KMS-11 (cell line): ENCODE results near the gene MTA1.

Experiments used
- H2AFZ ChIP-seq: fragments of 200-600 bp; sonication (generic); 2 replicates; pipeline ENCODE4 v1.6.1; 2016; ENCODE audit warnings: antibody characterized with exemption, mixed run types, low read depth
- H3K27ac ChIP-seq: fragments of 200-600 bp; sonication (generic); 2 replicates; pipeline ENCODE4 v1.6.1; 2016; ENCODE audit warnings: mild to moderate bottlenecking, mixed run types
- H3K27me3 ChIP-seq: fragments of 200-600 bp; sonication (generic); 2 replicates; pipeline ENCODE4 v1.6.1; 2017; ENCODE audit warnings: mild to moderate bottlenecking, low read depth, mixed run types, moderate library complexity; ENCODE audit not compliant: insufficient read depth
- H3K36me3 ChIP-seq: fragments of 200-600 bp; sonication (generic); 2 replicates; pipeline ENCODE4 v1.6.1; 2017; ENCODE audit warnings: mild to moderate bottlenecking, mixed run types; ENCODE audit not compliant: insufficient read depth
- H3K4me1 ChIP-seq: fragments of 200-600 bp; sonication (generic); 2 replicates; pipeline ENCODE4 v1.6.1; 2016; ENCODE audit warnings: mild to moderate bottlenecking, low read depth, mixed run types; ENCODE audit not compliant: poor library complexity, severe bottlenecking
- H3K4me2 ChIP-seq: fragments of 200-600 bp; sonication (generic); 2 replicates; pipeline ENCODE4 v1.7.0; 2016; ENCODE audit warnings: mild to moderate bottlenecking, mixed run types
- H3K4me3 ChIP-seq: fragments of 200-600 bp; sonication (generic); IDR thresholded peaks from 2 replicates; pipeline ENCODE4 v1.6.1; 2017; ENCODE audit warnings: low read depth, low read length, mixed read lengths; ENCODE audit not compliant: insufficient read depth
- H3K79me2 ChIP-seq: fragments of 200-600 bp; sonication (generic); 2 replicates; pipeline ENCODE4 v1.6.1; 2016; ENCODE audit warnings: low read depth, mixed run types; ENCODE audit not compliant: insufficient read depth
- H3K9ac ChIP-seq: fragments of 200-600 bp; sonication (generic); 2 replicates; pipeline ENCODE4 v1.6.1; 2016; ENCODE audit warnings: mild to moderate bottlenecking, mixed run types
- H4K20me1 ChIP-seq: fragments of 200-600 bp; sonication (generic); 2 replicates; pipeline ENCODE4 v1.6.1; 2016; ENCODE audit warnings: mild to moderate bottlenecking, mixed run types; ENCODE audit not compliant: insufficient read depth
- CTCF ChIP-seq: fragments of 200-600 bp; sonication (generic); conservative IDR thresholded peaks from 2 replicates; pipeline ENCODE4 v1.6.1; 2017; ENCODE audit warnings: low read depth, mild to moderate bottlenecking, antibody characterized with exemption, low read length, moderate library complexity, mixed read lengths

MTA1 gene

GRCh38 chr14:105502446-105503295 is 83.0 kb downstream of the MTA1 start:
- Histone ChIP-seq H3K27me3 (peaks cover 6% of the 10 kb centered on the region; the same call in 1 of the 2 replicates), H3K4me1 (no peaks in the 10 kb centered on the region), H2AFZ (no peak overlapping the region), H3K27ac (no peak overlapping the region), H3K36me3 (no peaks in the 10 kb centered on the region), H3K9ac (no peak overlapping the region), H4K20me1 (no peaks in the 10 kb centered on the region), H3K4me2 (no peak overlapping the region), H3K4me3 (no peak overlapping the region), H3K79me2 (no peaks in the 10 kb centered on the region)
- no peak for TF ChIP-seq CTCF

DNA sequence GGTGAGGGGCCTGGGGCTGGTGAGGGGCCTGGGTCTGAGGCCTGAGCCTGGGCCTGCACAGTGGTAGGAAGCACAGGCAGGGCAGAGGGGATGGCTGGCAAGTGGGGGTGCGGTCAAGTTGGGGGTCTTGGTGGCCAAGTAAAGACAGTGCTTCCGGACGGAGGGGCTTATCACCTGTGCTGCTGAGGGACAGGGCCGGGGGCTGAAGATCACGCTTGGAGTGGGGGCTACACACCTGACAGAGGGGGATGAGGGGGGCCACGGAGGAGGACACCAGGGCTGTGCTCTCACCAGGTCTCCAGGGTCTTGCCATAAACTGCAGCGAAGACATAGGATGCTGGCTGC is 83.6 kb downstream of the MTA1 start:
- H3K4me2 ChIP-seq = no peak overlapping the region

DNA sequence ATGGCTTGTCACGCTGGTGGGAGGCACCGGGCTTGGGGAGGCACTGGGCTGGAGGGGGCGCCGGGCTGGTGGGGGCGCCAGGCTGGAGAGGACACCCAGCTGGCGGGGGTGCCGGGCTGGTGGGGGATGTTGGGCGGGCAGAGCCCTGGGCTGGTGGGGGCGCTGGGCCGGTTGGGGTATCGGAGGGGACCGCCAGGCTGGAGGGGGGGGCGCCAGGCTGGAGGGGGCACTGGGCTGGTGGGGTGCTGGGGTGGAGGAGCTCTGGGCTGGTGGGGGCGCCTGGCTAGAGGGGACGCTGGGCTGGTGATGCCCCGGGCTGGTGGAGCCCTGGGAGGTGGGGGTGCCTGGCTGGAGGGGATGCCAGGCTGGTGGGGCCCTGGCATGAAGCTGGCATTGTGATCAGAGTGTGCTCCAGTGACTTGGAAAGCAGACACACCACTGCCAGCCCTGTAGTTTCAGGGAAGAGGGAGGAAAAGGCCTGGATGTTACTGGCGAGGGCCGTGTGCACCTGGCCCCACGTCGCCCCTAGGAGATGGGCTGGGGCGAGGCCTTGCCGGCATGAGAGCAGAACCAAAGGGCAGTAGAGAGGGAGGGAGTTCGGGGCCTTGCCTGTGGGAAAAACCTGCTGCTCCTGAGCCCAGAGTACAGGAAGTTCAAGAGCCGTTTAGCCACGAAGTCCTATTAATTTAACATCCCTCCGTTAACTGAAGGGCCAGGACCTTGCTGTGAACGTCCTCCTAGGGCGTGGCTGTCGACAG is 84.5 kb downstream of the MTA1 start:
- H4K20me1 ChIP-seq = no peaks in the 10 kb centered on the region
- H3K4me1 ChIP-seq = no peaks in the 10 kb centered on the region
- no peaks in the 10 kb centered on the region for H3K79me2 ChIP-seq
- H3K27me3 ChIP-seq = peaks cover 16% of the 10 kb centered on the region; the same call in 1 of the 2 replicates
- H3K4me2 ChIP-seq = no peak overlapping the region
- no peak overlapping the region for H3K9ac ChIP-seq
- no peak overlapping the region for H2AFZ ChIP-seq
- no peak overlapping the region for H3K27ac ChIP-seq
- H3K36me3 ChIP-seq = no peaks in the 10 kb centered on the region
- no peak overlapping the region for H3K4me3 ChIP-seq
- no peak for TF ChIP-seq CTCF

More for the DNA sequence above, 83.6 kb downstream of the MTA1 start:
- Histone ChIP-seq H3K27ac (no peak overlapping the region), H2AFZ (no peak overlapping the region), H3K4me1 (no peaks in the 10 kb centered on the region), H3K79me2 (no peaks in the 10 kb centered on the region), H3K36me3 (no peaks in the 10 kb centered on the region), H4K20me1 (no peaks in the 10 kb centered on the region), H3K4me3 (no peak overlapping the region), H3K27me3 (peaks cover 9% of the 10 kb centered on the region; the same call in 1 of the 2 replicates), H3K9ac (no peak overlapping the region)
- TF ChIP-seq CTCF = no peak

DNA sequence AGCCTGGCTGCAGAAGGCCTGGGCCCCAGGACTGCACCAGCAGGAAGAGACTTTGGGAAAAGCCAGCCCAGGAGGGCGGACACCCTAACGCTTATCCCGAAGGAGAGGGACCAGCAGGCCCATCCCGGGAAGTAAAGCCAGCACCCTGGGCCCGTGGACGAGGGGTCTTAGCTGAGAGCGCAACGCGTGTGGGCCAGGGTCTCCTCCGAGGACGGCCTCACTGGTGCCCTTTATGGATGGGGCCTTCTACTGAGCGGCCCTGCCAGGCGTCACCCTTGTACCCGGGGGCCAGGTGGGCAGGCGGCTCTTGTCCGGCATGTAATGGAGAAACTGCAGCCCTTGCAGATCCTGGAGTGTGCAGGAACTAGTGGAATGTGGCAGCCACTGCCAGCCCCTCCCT is 85.5 kb downstream of the MTA1 start:
- H3K79me2 ChIP-seq = no peaks in the 10 kb centered on the region
- H4K20me1 ChIP-seq = no peaks in the 10 kb centered on the region
- TF ChIP-seq CTCF = no peak
- H3K36me3 ChIP-seq = no peaks in the 10 kb centered on the region
- no peaks in the 10 kb centered on the region for H3K4me1 ChIP-seq
- no peak overlapping the region for H3K9ac ChIP-seq
- no peak overlapping the region for H3K4me3 ChIP-seq
- H3K27ac ChIP-seq = no peak overlapping the region
- H3K27me3 ChIP-seq = peaks cover 19% of the 10 kb centered on the region; the same call in 1 of the 2 replicates
- no peak overlapping the region for H2AFZ ChIP-seq
- H3K4me2 ChIP-seq = no peak overlapping the region
